ENCODE data around the gene MAP6.

Gene MAP6

DNA sequence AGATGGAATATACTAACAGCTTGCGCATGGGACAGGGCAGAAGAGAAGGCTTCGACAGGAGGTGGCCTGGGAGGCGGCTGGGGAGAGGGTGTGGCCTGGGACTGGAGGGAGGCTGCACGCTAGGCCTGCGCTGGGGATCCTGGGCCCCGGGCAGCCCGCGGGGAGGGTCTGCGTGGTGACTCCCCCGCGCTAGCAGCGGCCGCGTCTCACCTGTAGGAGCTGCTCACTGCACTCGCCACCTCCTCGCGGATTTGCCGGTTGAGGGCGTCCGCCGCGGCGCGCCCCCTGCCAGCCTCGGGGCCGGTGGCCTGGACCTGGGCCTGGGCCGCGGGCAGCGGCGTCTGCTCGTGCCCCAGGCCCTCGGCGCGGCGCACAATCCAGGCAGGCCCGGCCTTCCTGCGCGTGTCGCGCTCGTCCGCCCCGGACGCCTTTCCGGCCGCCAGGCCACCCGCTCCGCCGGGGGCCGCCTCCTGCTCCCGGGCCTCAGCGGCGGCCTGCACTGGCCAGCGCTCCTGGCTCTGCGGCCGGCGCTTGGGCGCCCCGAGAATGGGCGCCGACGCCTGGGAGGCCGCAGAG lies 1.5 kb downstream of the MAP6 start:
- no peak for DNase-seq (ENCODE audit: low read depth in 4 of 4, low spot score in 1 of 4)

DNA sequence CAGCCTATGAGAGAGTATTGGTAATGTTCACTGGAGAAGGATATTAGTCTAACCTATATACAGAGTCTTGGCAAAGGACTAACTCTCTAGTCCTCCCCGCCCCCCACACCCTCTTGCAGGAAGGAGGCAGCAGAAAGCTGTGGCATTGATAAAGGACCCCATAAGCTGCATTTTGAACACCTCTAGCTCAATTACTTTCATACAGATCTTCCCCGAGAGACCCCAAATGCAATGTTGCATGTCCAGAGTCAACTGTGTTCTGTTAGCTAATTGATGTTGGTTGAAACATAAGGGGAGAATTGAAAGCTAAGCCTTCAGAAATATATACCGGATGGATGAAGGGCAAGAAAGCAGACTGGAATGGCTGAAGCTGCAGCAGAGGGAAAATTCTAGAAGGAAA lies 2.8 kb downstream of the MAP6 start:
- no peak for DNase-seq (ENCODE audit: low read depth in 4 of 4, low spot score in 1 of 4)

DNA sequence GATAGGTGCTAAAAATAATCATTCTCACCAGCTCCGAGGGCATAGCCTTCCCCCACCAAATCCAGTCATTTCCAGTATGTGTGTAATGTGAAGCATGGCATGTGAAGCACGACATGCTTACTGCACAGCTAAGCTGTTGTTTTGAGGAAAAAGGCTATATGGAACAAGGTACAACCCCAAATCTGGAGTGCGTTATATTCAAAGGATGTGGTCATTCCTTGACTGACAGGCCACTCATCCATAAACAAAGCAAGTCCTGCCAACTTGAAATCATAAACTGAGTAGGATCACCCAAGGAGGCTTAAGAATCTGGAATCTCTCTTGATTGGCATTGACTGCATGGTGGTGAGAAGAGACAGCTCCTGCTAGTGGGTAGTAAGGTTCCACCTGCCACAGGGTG lies 3.7 kb downstream of the MAP6 start:
- no peak for DNase-seq (ENCODE audit: low read depth in 4 of 4, low spot score in 1 of 4)

DNA sequence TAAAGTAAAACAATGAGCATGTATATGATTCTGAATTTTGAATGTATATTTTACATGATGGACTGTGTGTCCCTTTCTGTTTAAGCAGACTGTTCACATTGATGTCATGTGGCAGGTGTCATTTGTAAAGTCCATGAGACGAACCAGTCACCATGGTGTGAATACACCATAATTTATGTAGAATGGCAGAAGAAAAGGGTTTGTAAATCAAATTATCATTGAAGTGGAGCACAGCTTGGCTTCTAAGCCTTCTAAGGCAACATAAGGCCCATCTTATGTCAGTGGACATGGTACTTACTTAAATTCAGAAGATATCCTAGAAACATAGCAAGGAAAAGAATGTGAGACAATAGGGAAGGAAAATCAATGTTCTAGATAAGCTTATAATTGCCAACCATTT lies 4.4 kb downstream of the MAP6 start:
- DNase-seq (ENCODE audit: low read depth in 4 of 4, low spot score in 1 of 4) = no peak

DNA sequence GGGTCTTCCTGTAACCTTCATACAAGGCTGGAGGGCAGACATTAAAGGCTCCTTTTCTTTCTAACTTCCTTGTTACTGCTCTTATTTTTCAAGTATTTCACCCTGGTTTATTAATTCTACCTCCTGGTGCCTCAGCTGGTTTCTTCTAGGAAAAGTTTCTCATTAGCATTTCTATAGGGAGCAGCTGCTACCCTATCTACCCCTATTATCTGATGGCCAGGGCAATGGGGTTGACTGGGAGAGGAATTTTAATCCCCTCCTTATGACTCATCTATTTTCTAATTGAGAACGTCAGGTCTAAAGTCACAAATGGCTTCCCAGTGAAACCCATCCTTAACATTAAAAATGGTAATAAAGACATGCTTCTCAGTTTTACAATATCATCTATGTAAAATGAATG lies 5.0 kb downstream of the MAP6 start:
- DNase-seq (ENCODE audit: low read depth in 4 of 4, low spot score in 1 of 4) = no peak

DNA sequence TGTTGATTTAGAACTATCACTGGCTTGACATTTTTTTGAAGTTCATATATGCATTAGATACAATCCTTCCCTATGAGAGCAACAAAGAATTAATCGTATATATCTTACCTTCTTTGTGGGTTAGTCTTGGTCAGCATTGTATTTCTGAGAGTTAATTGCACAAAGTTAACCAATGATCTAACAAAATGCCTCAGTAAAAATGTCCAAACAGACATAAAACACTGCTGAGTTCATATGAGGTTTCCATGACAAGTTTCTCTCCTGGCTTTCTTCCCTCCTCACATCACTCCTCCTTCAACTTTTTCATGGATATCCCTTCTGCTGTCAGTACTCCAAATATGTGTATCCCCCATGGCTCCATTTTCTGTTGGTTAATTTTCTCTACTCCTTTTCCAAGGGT lies 9.0 kb downstream of the MAP6 start:
- no peak for DNase-seq (ENCODE audit: low read depth in 4 of 4, low spot score in 1 of 4)

DNA sequence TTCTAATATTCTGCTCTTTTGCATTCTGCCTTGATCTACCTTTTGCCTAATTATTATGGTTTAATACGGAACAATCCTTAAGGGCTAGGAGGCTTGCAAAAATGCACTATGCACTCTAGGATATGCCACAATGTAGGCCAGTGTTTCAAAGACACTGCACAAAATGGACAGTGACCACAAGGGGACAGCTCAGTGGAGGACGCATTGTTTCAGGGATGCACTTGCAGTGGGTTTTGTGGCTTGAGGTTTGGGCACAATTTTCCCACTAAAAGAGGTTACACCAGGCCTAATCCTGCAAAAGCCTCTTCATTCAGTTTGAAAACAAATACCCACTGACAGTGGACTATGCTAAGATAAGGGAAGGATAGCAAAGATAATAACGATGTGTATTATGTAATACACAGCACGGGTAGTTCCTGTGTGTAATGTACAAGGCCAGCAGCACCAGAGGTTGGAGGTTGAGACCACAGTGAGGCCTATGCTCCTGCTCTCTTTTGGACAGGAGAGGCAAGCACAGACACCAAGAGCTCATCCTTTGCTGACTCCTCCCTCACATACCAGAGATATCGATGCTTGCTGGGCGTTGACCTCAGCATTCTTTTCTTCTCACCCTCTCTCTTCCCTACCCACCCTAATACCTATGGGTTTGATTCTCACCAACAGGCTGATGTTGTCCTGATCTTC lies 12.7 kb downstream of the MAP6 start:
- DNase-seq (ENCODE audit: low read depth in 4 of 4, low spot score in 1 of 4) = no peak

DNA sequence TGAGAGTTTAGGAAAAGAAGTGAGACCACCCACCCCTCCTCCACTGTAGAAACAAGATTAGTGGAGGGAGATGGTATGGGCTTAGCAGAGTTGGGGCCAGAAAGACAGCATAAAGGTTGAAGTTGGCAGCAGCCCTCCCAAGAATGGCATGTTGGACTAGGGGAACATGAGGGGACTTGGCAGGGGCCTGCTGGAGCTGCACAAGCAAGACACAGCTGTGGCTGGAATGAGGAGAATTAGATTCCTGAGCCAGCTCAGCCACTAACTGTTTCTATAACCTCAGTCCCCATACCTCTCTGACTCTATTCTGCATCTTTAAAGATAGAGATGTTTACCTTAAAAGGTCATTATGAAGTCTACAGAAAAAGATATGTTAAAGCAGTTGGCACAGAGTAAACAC lies 13.2 kb downstream of the MAP6 start:
- DNase-seq (ENCODE audit: low read depth in 4 of 4, low spot score in 1 of 4) = no peak

DNA sequence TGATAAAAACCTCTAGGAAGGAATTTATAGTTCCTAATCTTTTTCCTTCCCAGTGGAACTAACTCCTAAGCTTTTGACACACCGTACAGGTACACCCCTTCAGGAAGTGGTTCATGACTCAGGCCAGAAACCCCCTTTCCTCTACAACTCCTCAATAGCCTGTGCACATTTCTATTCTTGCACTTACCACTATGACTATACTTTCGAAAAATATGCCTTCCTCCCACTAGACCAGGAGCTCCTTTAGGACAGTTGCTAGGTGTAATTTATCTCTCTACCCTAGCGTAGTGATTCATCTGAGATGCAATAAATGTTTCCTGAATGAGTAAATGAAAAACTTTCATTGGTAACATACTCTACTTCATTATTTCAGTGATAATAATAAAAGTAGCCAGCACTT lies 14.5 kb downstream of the MAP6 start:
- DNase-seq (ENCODE audit: low read depth in 4 of 4, low spot score in 1 of 4) = no peak

DNA sequence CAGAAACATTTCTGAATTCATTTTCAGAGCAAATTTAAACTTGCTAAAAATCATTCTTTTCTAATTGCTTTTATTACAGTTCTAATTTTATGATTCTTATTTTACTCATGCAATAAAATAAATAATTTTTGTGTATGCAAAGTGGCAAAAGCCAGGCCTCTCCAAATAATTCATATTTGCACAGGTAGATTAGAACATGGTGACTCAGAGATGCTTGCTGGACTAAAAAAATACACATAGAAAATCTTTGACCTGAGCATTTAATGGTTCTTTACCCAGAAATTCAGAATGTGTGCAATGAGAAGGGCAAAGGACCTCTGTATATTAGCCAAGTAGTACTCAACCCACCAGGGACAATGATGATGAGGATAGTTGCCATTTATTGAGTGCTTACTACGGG lies 15.3 kb downstream of the MAP6 start:
- no peak for DNase-seq (ENCODE audit: low read depth in 4 of 4, low spot score in 1 of 4)

DNA sequence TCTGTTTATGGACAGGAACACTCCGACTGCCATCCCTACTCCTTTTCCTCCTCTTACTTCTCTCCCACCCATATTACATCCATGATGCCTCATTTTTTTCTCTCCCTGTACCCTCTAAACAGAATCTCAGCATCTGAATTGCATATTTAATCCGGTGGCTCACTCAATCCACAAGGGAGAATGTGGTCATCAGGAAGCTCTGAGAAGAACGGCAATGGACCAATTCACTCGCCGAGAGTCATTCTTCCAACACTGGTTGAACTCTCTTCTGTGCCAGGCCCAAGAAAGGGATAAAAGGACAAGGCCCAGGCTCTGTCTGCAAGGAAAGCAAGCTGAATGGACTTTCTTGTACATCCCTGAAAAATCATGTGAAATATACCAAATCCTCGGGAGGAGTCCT lies 15.9 kb downstream of the MAP6 start:
- DNase-seq (ENCODE audit: low read depth in 4 of 4, low spot score in 1 of 4) = no peak

DNA sequence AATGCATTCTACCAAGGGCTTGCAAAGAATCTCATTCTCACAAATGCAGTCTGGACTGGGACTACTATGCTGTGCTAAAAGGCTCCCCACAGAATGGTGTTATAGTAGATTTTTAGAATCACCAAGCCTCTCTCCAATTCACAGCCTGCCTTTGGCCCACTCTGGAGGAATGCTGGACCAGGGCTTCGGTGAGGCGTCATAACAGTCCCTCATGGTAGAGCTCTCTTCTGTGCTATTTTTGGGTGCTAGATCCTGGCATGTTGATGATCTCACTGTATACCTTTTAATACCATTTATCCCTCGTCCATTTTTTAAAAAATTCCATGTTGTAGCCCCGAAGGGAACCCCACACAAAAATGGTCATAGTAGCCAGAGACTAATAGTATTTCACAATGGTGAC lies 17.6 kb downstream of the MAP6 start:
- DNase-seq (ENCODE audit: low read depth in 4 of 4, low spot score in 1 of 4) = no peak

DNA sequence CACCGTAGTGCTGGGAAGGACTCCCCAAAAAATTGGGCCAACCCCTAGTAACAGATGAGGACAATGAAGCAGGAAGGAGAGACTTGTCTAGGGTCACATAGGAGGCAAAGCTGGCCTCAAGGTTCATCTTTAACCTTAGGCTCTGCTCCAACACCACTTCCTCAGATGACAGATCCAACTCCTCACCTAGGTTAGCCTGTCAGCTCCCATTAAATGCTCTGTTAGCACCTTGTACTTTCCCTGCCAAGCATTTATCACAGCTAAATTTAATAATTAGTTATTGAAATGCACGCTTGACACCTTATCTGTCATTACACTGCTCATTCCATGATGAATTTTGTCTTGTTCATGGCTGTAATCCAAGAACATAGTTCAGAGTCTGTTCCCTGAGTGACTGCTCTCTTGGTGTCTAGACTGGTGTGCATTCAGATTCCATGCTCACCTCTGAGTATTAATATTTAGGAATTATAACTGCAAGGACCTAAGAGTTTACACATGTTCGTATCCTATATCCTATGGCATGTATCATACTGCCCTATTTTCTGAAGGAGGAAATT lies 18.6 kb downstream of the MAP6 start:
- DNase-seq (ENCODE audit: low read depth in 4 of 4, low spot score in 1 of 4) = no peak

DNA sequence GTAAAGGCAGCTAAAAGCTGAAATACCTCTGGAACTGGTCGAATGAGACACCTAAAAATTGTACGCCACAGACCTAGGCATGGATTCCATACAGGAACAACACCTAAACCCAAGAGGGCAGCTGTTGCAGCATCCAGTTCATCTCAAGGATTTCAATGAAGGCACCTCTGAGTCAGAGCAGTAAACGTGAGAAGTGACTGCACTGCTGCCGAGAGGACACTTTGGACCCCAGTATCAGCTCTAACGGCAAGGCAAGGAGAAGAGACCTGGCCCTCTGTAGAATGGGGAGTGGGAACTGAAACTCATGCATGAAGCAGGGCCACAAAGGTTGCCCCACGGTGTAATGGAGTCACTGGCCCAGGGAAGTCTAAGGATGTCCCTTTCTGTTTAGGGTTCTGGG lies 23.9 kb downstream of the MAP6 start:
- DNase-seq (ENCODE audit: low read depth in 4 of 4, low spot score in 1 of 4) = no peak

DNA sequence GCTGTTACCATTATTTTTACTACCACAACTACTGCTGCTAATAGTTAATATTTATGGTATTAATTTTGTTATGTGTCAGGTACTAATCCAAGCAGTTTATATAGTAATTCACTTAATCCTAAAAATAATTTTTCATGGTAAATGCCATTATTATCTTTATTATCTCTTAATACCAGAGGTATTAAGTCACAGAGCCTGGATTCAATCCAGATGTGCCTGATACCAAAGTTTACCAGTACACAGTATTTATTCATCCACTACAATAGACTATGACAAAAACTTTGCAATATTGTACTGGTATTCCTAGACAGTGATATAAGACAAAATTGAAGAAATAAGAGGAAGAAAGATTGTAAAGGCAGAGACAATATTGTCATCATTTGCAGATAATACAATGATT lies 24.5 kb downstream of the MAP6 start:
- DNase-seq (ENCODE audit: low read depth in 4 of 4, low spot score in 1 of 4) = no peak

DNA sequence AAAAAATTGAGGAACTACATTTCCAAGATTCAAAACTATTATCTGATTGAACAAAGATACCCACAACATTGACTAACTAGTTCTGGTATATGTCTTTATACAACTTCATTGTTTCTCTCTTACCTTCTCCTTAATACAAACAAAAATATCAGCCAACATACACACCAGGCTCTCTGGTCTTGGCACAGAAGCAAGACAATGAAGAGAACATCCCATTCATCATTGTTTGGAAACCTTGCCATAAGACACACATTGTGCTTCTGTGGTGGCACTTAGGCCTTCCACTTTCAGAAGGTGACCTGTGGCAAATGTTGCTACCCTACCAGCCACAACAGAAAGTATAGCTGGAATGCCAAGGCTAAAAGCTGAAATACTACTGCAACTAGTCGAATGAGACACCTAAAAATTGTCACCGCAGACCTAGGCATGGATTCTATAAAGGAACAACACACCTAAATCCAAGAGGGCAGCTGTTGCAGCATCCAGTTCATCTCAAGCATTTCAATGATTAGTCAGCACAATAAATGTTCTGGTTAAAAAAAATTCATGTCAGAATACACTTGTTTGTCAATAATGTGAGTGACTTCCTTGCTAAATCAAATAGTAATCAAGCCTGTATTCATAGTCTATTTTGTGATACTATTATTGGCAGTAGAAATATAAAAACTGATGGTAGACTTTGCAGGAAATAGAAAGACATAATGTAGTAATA lies 26.3 kb downstream of the MAP6 start:
- no peak for DNase-seq (ENCODE audit: low read depth in 4 of 4, low spot score in 1 of 4)

DNA sequence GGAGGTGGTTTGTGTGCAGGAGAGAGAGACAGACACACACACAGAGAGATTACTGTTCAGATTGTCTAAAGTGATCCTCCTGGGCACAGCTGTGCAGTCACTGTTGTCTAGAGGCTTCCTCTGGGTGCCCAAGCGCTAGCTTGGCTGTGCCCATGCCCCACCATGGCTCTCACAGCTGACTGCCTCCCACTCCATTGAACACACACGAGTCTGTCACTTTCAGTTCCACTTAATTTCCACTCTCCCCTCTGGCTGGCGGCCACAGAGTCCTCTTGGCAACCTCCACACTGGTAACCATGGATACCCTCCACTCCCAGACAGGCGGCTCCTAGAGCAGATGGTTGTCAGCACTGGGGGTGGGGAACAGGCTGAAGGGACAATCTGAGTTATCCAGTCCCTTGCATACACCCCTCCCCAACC lies 29.1 kb downstream of the MAP6 start:
- DNase-seq (ENCODE audit: low read depth in 4 of 4, low spot score in 1 of 4) = no peak

DNA sequence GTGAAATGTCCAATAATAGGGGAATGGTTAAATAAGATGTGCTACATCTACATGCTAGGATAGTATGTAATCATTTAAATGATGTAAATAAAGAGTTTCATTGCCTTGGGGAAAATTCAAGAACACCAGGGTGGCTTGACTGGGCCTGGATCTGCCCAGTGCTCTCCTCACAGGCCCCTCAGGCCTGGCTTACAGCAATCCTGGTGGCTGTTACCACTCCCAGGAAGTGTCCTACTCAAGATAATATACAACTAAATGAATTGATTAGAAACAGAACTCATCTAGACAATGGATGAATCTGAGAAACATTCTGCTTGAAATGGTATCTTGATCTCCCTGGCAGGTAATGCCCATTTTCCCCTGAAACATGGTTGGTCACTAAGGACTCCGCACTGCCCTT lies 30.8 kb downstream of the MAP6 start:
- no peak for DNase-seq (ENCODE audit: low read depth in 4 of 4, low spot score in 1 of 4)

DNA sequence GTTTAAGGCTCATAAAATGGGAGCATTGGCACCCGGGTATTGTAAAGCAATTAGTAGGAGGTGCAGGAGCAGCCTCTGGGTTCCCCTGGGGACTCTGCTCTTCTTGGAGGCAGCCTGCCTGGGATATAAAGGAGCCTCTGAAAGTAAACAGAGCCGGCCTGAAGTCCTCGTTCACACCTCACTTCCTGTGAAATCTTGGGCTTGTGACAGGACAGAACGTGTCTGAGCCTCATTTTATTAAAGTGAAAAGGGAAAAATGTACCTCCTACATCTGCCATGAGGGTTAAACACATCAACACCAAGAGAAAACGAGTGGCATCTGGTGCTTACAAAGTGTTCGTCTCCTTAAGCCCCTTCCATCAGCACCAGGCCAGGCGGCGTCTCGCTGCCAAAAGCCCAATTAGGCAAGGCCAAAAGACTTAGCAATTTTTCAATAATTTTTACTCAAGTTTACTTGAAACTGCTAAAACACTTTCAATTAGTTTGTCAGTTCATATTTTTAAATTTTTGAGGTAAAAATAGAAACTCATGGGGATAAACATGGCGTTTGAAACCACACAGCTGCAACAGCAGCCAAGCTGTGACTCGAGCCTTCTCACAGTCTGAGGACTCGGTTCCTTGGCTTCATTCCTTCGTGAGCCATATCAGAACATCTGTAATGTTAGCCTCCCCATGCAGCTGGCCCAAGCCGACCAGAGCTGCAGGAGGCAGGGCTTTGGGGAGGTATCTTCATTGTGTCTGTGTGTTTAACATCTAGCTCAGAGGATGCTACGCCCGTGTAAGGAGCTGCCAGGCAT lies 33.6 kb downstream of the MAP6 start:
- no peak for DNase-seq (ENCODE audit: low read depth in 4 of 4, low spot score in 1 of 4)

DNA sequence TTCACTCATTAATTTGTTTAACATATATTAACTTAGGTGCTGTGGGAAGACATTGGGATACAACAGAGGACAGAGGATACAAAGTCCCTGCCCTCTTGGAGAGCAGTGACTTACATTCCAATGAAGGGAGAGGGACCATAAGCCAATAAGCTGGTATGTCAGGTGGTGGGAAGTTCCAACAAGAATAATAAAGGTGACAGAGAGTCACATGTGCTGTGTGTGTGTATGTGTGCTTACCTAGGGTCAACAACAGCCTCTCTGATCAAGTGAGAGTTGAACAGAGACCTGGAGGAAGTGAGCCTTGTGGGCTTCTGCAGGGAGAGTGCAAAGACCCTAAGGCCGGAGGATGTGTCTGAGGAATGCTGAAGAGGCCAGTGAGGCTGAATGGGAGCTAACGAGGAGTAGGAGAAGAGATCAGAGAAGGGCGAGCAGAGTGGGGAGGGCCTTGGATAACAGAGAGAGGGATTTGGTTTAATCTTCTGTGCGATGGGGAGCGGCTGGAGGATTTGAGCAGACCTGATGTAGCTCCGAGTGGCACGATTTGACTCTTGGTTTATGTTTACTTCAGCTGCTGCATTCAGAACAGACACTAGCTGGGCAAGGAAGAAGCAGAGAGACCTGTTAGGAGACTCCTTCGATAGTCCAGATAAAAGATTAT lies 35.3 kb downstream of the MAP6 start:
- no peak for DNase-seq (ENCODE audit: low read depth in 4 of 4, low spot score in 1 of 4)

DNA sequence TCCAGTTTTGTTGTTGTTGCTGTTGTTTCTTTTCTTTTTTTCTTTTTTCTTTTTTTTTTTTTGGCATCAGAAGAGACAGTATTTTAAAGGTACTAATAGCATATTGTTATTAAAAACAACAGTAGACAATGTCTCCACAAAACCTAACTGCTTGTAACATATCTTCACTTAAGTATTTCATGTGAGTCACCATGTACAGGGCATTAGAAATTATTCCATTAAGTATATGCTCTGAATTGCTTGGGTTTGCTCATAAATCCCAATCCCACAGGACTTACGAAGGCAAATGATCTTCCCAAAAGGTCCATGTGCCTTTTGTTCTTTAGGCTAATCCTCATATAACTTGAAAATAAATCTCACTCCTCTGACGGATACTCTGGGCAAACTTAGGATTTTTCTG lies 35.9 kb downstream of the MAP6 start:
- DNase-seq (ENCODE audit: low read depth in 4 of 4, low spot score in 1 of 4) = no peak

All from stimulated activated CD4-positive, alpha-beta T cell treated with anti-CD3 and anti-CD28 coated beads, Interleukin-1b, Interleukin-23, amount 100 ng/mL, for 24 hours (primary cell).